CD4-positive, alpha-beta T cell (primary cell): ENCODE results near the gene RAB7B. TPM values are rescaled to one million over a fixed set of nuclear protein-coding genes. Genes with fewer than 3 reads are reported as not detected.

Experiments
- ATAC-seq: fragments of 200-7000 bp; cut with Tn5 transposase; one replicate; pipeline ENCODE4 v1.10.0; 2022; ENCODE audit warnings: mild to moderate bottlenecking; ENCODE audit not compliant: poor library complexity
- CTCF ChIA-PET: fragments of 350-600 bp; sonication (Branson Sonifier 250); formaldehyde crosslinking; loops from one replicate; lab custom pipeline; 2021; ENCODE audit warnings: antibody characterized with exemption, inconsistent platforms; lab: Charles Lee
- POLR2A ChIA-PET: fragments of 350-600 bp; sonication (Branson Sonifier 250); formaldehyde crosslinking; loops from one replicate; lab custom pipeline; 2021; ENCODE audit warnings: antibody characterized with exemption, inconsistent platforms; lab: Charles Lee
- DNase-seq, 14 experiments: peaks; one replicate each; pipeline ENCODE4 v3.0.0-alpha.2; 2013 to 2020; ENCODE audit warnings: mixed read lengths in 2 of 14
- H3K27ac ChIP-seq, 2 donors: one replicate each; pipeline versions ENCODE4 v1.5.1 to v1.7.0; 2013; ENCODE audit warnings: low read length in 2 of 2, low read depth in 1 of 2, mild to moderate bottlenecking in 1 of 2
- H3K27me3 ChIP-seq, 2 experiments: 1 replicate in 1 of 2; 2 replicates in 1 of 2; pipeline versions ENCODE4 v1.6.1 to v1.7.0; 2013; ENCODE audit warnings: low read length in 2 of 2, control low read depth in 1 of 2, mild to moderate bottlenecking in 1 of 2, moderate library complexity in 1 of 2; ENCODE audit not compliant: insufficient read depth in 2 of 2, control insufficient read depth in 1 of 2
- H3K36me3 ChIP-seq: one replicate; pipeline ENCODE4 v1.6.1; 2013; ENCODE audit warnings: low read length, control low read depth; ENCODE audit not compliant: insufficient read depth
- H3K4me1 ChIP-seq: one replicate; pipeline ENCODE4 v1.6.1; 2013; ENCODE audit warnings: low read length, control low read depth; ENCODE audit not compliant: insufficient read depth
- H3K4me3 ChIP-seq: one replicate; pipeline ENCODE4 v1.5.1; 2013; ENCODE audit warnings: mild to moderate bottlenecking, low read length, moderate library complexity
- H3K9me3 ChIP-seq, 2 experiments: 1 replicate in 1 of 2; 2 replicates in 1 of 2; pipeline versions ENCODE4 v1.6.1 to v1.7.0; 2013; ENCODE audit warnings: low read length in 2 of 2, mild to moderate bottlenecking in 2 of 2, control low read depth in 1 of 2, moderate library complexity in 1 of 2; ENCODE audit not compliant: control insufficient read depth in 1 of 2, insufficient read depth in 1 of 2
- H3K27ac Mint-ChIP-seq: one replicate; pipeline ENCODE4 v1.8.0; 2020; ENCODE audit warnings: mixed read lengths
- H3K27me3 Mint-ChIP-seq: one replicate; pipeline ENCODE4 v1.8.0; 2021; ENCODE audit warnings: mixed read lengths
- H3K36me3 Mint-ChIP-seq: one replicate; pipeline ENCODE4 v1.8.0; 2021; ENCODE audit warnings: low read depth, mixed read lengths
- H3K4me1 Mint-ChIP-seq: one replicate; pipeline ENCODE4 v1.8.0; 2021; ENCODE audit warnings: low read depth, mixed read lengths
- H3K4me3 Mint-ChIP-seq: one replicate; pipeline ENCODE4 v1.8.0; 2020; ENCODE audit warnings: mild to moderate bottlenecking, mixed read lengths
- H3K9me3 Mint-ChIP-seq: one replicate; pipeline ENCODE4 v1.8.0; 2020; ENCODE audit warnings: mixed read lengths
- intact Hi-C, 2 experiments: fragments of 100-400 bp; cut with DNase I in 1 of 2; cut with micrococcal nuclease in 1 of 2; formaldehyde crosslinking; loops; one replicate each; pipeline versions ENCODE4 v1.15.1 to v1.9.0; 2023 to 2025; cut with DNase I, micrococcal nuclease
- total RNA-seq, 174 experiments: library from RNA in 2 of 174; stranded (reverse) in 2 of 174; gene quantifications; one replicate each; pipeline ENCODE4 v1.2.3 and lab custom pipeline; 2021 to 2026
- TF ChIP-seq, protein P1 (sequence below): fragments of 200-600 bp; IDR thresholded peaks from one replicate; pipeline ENCODE4 v1.8.0; 2022; ENCODE audit warnings: antibody characterized with exemption, mild to moderate bottlenecking

RAB7B gene
- total RNA-seq, 2 experiments from 2014 or later: 0.08 TPM; not detected in 1

DNA sequence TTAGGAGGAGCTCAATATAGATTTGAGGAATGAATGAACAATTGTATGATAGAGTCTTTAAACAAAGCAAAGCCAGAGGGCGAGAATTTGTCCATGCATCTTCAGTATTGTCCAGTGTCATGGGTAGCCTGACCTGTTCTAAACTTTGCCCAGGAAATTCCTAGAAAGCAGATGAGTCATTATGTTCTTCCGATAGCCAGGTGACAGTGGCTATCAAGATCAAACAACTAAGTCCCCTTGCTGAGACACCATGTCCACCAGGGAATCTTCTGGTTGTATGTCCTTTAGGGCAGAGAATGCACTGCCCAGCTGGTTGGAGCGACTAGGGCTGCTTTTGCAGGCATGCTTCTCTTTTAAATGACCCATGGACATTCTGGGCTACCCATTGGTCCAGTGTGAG lies 58.1 kb downstream of the RAB7B start:
- Mint-ChIP-seq H3K4me3 (no peak overlapping the region), H3K36me3 (no peaks in the 10 kb centered on the region), H3K4me1 (no peaks in the 10 kb centered on the region), H3K9me3 (no peaks in the 10 kb centered on the region), H3K27ac (no peak overlapping the region), H3K27me3 (peaks cover 47% of the 10 kb centered on the region)
- peaks cover 15 to 24% of the 10 kb centered on the region in 2 experiments for H3K27me3 ChIP-seq
- no peak overlapping the region for H3K4me3 ChIP-seq
- no peak for ATAC-seq
- H3K36me3 ChIP-seq: no peaks in the 10 kb centered on the region
- TF ChIP-seq, protein P1, sequence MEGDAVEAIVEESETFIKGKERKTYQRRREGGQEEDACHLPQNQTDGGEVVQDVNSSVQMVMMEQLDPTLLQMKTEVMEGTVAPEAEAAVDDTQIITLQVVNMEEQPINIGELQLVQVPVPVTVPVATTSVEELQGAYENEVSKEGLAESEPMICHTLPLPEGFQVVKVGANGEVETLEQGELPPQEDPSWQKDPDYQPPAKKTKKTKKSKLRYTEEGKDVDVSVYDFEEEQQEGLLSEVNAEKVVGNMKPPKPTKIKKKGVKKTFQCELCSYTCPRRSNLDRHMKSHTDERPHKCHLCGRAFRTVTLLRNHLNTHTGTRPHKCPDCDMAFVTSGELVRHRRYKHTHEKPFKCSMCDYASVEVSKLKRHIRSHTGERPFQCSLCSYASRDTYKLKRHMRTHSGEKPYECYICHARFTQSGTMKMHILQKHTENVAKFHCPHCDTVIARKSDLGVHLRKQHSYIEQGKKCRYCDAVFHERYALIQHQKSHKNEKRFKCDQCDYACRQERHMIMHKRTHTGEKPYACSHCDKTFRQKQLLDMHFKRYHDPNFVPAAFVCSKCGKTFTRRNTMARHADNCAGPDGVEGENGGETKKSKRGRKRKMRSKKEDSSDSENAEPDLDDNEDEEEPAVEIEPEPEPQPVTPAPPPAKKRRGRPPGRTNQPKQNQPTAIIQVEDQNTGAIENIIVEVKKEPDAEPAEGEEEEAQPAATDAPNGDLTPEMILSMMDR: no peak
- no peaks in the 10 kb centered on the region for H3K9me3 ChIP-seq
- no peaks in the 10 kb centered on the region for H3K4me1 ChIP-seq
- ChIA-PET CTCF (no interaction called here), POLR2A (no interaction called here)
- intact Hi-C loops: no loop called here
- no peak overlapping the region for H3K27ac ChIP-seq
- DNase-seq: no peak

DNA sequence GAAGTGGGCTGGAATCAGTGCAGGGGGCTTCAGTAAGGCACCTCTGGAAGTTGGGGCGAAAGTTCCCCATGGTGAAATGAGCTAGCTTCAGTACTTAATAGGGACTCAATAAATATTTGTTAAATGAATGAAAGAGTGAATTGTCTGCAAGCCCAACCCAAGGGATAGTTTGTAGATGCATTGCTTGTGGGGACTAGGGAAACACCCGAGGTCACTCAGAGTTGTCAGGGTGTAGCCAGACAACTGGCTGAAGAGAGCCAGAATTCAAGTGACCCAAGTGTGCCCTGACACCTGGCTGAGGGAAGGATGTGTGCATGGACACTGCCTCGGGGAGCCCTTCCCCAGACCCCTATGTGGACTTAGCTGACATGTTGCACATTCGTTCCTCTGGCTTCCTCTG lies 58.7 kb downstream of the RAB7B start:
- Mint-ChIP-seq H3K36me3 (no peaks in the 10 kb centered on the region), H3K4me3 (no peak overlapping the region), H3K27ac (no peak overlapping the region), H3K9me3 (no peaks in the 10 kb centered on the region), H3K27me3 (peaks cover 52% of the 10 kb centered on the region), H3K4me1 (no peaks in the 10 kb centered on the region)
- Histone ChIP-seq H3K27me3 (peaks cover 16 to 29% of the 10 kb centered on the region in 2 experiments), H3K27ac (no peak overlapping the region), H3K4me1 (no peaks in the 10 kb centered on the region), H3K4me3 (no peak overlapping the region), H3K36me3 (no peaks in the 10 kb centered on the region), H3K9me3 (no peaks in the 10 kb centered on the region)
- ATAC-seq (no peak), DNase-seq (no peak)
- intact Hi-C loops: no loop called here
- POLR2A ChIA-PET: no interaction called here
- TF ChIP-seq, protein P1: no peak
- CTCF ChIA-PET: no interaction called here

DNA sequence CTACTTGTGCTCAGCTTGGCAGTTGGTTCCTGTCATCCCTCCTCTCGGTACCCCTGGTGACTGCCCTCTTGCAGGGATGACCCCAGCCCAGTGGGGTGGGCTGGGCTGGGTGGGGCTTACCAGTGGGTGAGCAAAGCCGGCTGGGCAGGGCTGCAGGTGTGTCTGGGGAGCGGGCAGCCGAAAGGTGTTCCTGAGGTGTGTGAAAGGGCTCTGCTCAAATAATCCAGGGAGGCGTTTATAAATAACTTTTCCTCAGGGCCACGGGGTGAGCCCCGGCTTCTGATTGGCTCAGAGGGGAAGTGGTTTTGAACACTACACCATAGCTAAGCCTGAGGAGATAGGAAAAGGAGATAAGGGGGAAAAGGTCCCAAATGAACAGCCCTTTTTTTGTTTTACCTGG lies 60.0 kb downstream of the RAB7B start, which contains the start of gene SLC26A9:
SLC26A9 (minus strand) TSS at position 212 of the 400 bp plus-strand sequence. CDS start 7,636 bp downstream, outside the sequence.
- no peak within 1 kb of the TSS for H3K4me3 ChIP-seq
- no peaks in the 10 kb centered on the region for H3K36me3 ChIP-seq
- H3K27me3 Mint-ChIP-seq: peaks cover 63% of the 10 kb centered on the region
- H3K4me1 ChIP-seq: no peaks in the 10 kb centered on the region
- intact Hi-C loops: no loop called here
- no peaks in the 10 kb centered on the region for H3K9me3 ChIP-seq
- ChIA-PET POLR2A (no interaction called here), CTCF (no interaction called here)
- TF ChIP-seq, protein P1: no peak
- peaks cover 23 to 37% of the 10 kb centered on the region in 2 experiments for H3K27me3 ChIP-seq
- H3K9me3 Mint-ChIP-seq: no peaks in the 10 kb centered on the region
- no peak within 1 kb of the TSS for H3K27ac Mint-ChIP-seq
- H3K27ac ChIP-seq: no peak within 1 kb of the TSS
- H3K36me3 Mint-ChIP-seq: no peaks in the 10 kb centered on the region
- no peak for DNase-seq
- no peak for ATAC-seq
- H3K4me1 Mint-ChIP-seq: no peaks in the 10 kb centered on the region
- no peak within 1 kb of the TSS for H3K4me3 Mint-ChIP-seq
